ENCODE results near the gene PDSS2. TPM values are rescaled to one million over a fixed set of nuclear protein-coding genes. Genes with fewer than 3 reads are reported as not detected.

PDSS2 gene
- total RNA-seq (ENCODE audit: unreplicated experiment), result 7.9 TPM
- long read RNA-seq, partial matches to known transcripts, result 1 of 1 reads
- long read RNA-seq, other reads (novel, unspliced or antisense), result 0 of 1 reads

- Mint-ChIP-seq H3K4me3 (ENCODE audit: unreplicated experiment) (peak within 1 kb of the TSS; percentile 97), H3K27me3 (ENCODE audit: unreplicated experiment) (peaks cover 2% of the 10 kb centered on the region), H3K36me3 (ENCODE audit: low read depth, unreplicated experiment) (peaks cover 3% of the 10 kb centered on the region), H3K27ac (ENCODE audit: unreplicated experiment) (peak within 1 kb of the TSS; percentile 32), H3K4me1 (ENCODE audit: unreplicated experiment) (peaks cover 8% of the 10 kb centered on the region), H3K9me3 (ENCODE audit: unreplicated experiment) (no peaks in the 10 kb centered on the region)
- TF ChIP-seq CTCF (IDR thresholded peaks at IDR 0.05; ENCODE audit: unreplicated experiment), result peak; percentile 24
- DNase-seq (ENCODE audit: low spot score), result peak; percentile 94
These were observed at the start of gene PDSS2 for GRCh38 chr6:107459283-107460082. Gene PDSS2 (minus strand): TSS chr6:107459564. CDS start chr6:107459285, 279 bp downstream.

GRCh38 chr6:107506145-107506544, 46.8 kb upstream of the PDSS2 start:
- no peaks in the 10 kb centered on the region for H3K36me3 Mint-ChIP-seq (ENCODE audit: low read depth, unreplicated experiment)
- no peak for DNase-seq (ENCODE audit: low spot score)
- no peaks in the 10 kb centered on the region for H3K27me3 Mint-ChIP-seq (ENCODE audit: unreplicated experiment)
- no peak overlapping the region for H3K27ac Mint-ChIP-seq (ENCODE audit: unreplicated experiment)
- TF ChIP-seq CTCF (IDR thresholded peaks at IDR 0.05; ENCODE audit: unreplicated experiment), result no peak
- H3K9me3 Mint-ChIP-seq (ENCODE audit: unreplicated experiment), result no peaks in the 10 kb centered on the region
- H3K4me1 Mint-ChIP-seq (ENCODE audit: unreplicated experiment), result peaks cover 4% of the 10 kb centered on the region
- H3K4me3 Mint-ChIP-seq (ENCODE audit: unreplicated experiment), result no peak overlapping the region

GRCh38 chr6:107504270-107505026, 45.1 kb upstream of the PDSS2 start:
- no peak for TF ChIP-seq CTCF (IDR thresholded peaks at IDR 0.05; ENCODE audit: unreplicated experiment)
- H3K27me3 Mint-ChIP-seq (ENCODE audit: unreplicated experiment), result no peaks in the 10 kb centered on the region
- DNase-seq (ENCODE audit: low spot score), result no peak
- no peaks in the 10 kb centered on the region for H3K36me3 Mint-ChIP-seq (ENCODE audit: low read depth, unreplicated experiment)
- H3K4me3 Mint-ChIP-seq (ENCODE audit: unreplicated experiment), result no peak overlapping the region
- H3K27ac Mint-ChIP-seq (ENCODE audit: unreplicated experiment), result no peak overlapping the region
- H3K4me1 Mint-ChIP-seq (ENCODE audit: unreplicated experiment), result no peaks in the 10 kb centered on the region
- no peaks in the 10 kb centered on the region for H3K9me3 Mint-ChIP-seq (ENCODE audit: unreplicated experiment)

- no peaks in the 10 kb centered on the region for H3K36me3 Mint-ChIP-seq (ENCODE audit: low read depth, unreplicated experiment)
- no peaks in the 10 kb centered on the region for H3K9me3 Mint-ChIP-seq (ENCODE audit: unreplicated experiment)
- H3K4me3 Mint-ChIP-seq (ENCODE audit: unreplicated experiment), result no peak overlapping the region
These were observed 37.7 kb upstream of the PDSS2 start for GRCh38 chr6:107496892-107497684.

More at GRCh38 chr6:107496892-107497684, 37.7 kb upstream of the PDSS2 start:
- Mint-ChIP-seq H3K27me3 (ENCODE audit: unreplicated experiment) (no peaks in the 10 kb centered on the region), H3K27ac (ENCODE audit: unreplicated experiment) (no peak overlapping the region), H3K4me1 (ENCODE audit: unreplicated experiment) (peaks cover 15% of the 10 kb centered on the region)
- no peak for DNase-seq (ENCODE audit: low spot score)
- no peak for TF ChIP-seq CTCF (IDR thresholded peaks at IDR 0.05; ENCODE audit: unreplicated experiment)
